Upper lobe of left lung (tissue), 6 donors: ENCODE measurements around the gene AP3M1. TPM values are rescaled to one million over a fixed set of nuclear protein-coding genes. Genes with fewer than 3 reads are reported as not detected.

Source experiments
- ATAC-seq, 2 donors: fragments of 200-7000 bp; cut with Tn5 transposase; one replicate each; pipeline ENCODE4 v1.9.1; 2022; ENCODE audit warnings: mild to moderate bottlenecking in 2 of 2, moderate library complexity in 2 of 2; ENCODE audit not compliant: low FRiP score in 2 of 2
- DNase-seq, 2 donors: peaks; one replicate each; pipeline ENCODE4 v3.0.0-alpha.2; 2019 to 2020
- H3K27ac ChIP-seq, 4 donors: fragments of 200-600 bp; sonication (generic); one replicate each; pipeline ENCODE4 v1.5.1; 2016 to 2019
- H3K27me3 ChIP-seq, 4 donors: fragments of 200-600 bp; sonication (generic); one replicate each; pipeline ENCODE4 v1.5.1; 2017 to 2019
- H3K36me3 ChIP-seq, 4 donors: fragments of 200-600 bp; sonication (generic); one replicate each; pipeline ENCODE4 v1.5.1; 2016 to 2019
- H3K4me1 ChIP-seq, 4 donors: fragments of 200-600 bp; sonication (generic); one replicate each; pipeline ENCODE4 v1.5.1; 2018 to 2019
- H3K4me3 ChIP-seq, 4 donors: fragments of 200-600 bp; sonication (generic); one replicate each; pipeline ENCODE4 v1.5.1; 2017 to 2019; ENCODE audit warnings: mild to moderate bottlenecking in 2 of 4, moderate library complexity in 1 of 4
- H3K9me3 ChIP-seq, 4 donors: fragments of 200-600 bp; sonication (generic); one replicate each; pipeline ENCODE4 v1.5.1; 2018 to 2019
- CTCF ChIP-seq, 6 experiments: fragments of 450-650 bp in 4 of 6; fragments of 200-600 bp in 2 of 6; sonication (generic) in 2 of 6; IDR thresholded peaks; one replicate each; pipeline ENCODE4 v1.5.1; 2016 to 2019; ENCODE audit warnings: antibody characterized with exemption in 6 of 6
- EP300 ChIP-seq, 4 donors: sonication (generic); formaldehyde crosslinking; IDR thresholded peaks; one replicate each; pipeline ENCODE4 v1.5.1; 2017; ENCODE audit warnings: antibody characterized with exemption in 4 of 4, control low read depth in 2 of 4
- POLR2A ChIP-seq, 4 donors: fragments of 450-650 bp; IDR thresholded peaks; one replicate each; pipeline ENCODE4 v1.5.1; 2016 to 2017; ENCODE audit warnings: antibody characterized with exemption in 4 of 4, mild to moderate bottlenecking in 2 of 4
- POLR2AphosphoS5 ChIP-seq, 2 donors: sonication (generic); formaldehyde crosslinking; IDR thresholded peaks; one replicate each; pipeline ENCODE4 v1.5.1; 2017; ENCODE audit warnings: antibody characterized with exemption in 2 of 2
- WGBS, 2 donors: methylation state at CpG; one replicate each; pipeline ENCODE4 v1.1.5; 2017 to 2018; 5-methylcytosine and 5-hydroxymethylcytosine counted together
- total RNA-seq, 6 donors: library from RNA; depleted of rRNA in 4 of 6; stranded (reverse); fragments of >200 nt in 4 of 6; gene quantifications; one replicate each; pipeline versions ENCODE4 v1.1.0 to v1.2.1, GENCODE V29; 2016 to 2021
- donor health status: DM: no; HTN: no; CAD: no; lungs with moderate emphysema.
- donor health status: DM: no; HTN: yes; CAD: no; lungs with severe emphysema.

The AP3M1 gene
- total RNA-seq, 6 donors from 2014 or later, result 11.4 to 36.1 (median 25.3) TPM

GRCh38 chr10:74121368-74121767, 29.3 kb downstream of the AP3M1 start:
- Histone ChIP-seq H3K27me3 (no peaks in the 10 kb centered on the region), H3K4me3 (no peak overlapping the region), H3K36me3 (peaks cover 41 to 100% (median 76%) of the 10 kb centered on the region in 4 donors), H3K27ac (peak overlapping the region in 1 of 4 donors; percentile 4), H3K9me3 (no peaks in the 10 kb centered on the region), H3K4me1 (no peaks in the 10 kb centered on the region)
- no peak for ATAC-seq
- WGBS, 2 donors, result 75 to 86% methylated on average over 1 of the region's 1 CpG
- DNase-seq, result no peak
- TF ChIP-seq POLR2A (IDR thresholded peaks at IDR 0.05) (no peak), POLR2AphosphoS5 (IDR thresholded peaks at IDR 0.05) (no peak)

GRCh38 chr10:74120911-74121310, 29.7 kb downstream of the AP3M1 start:
- no peak for DNase-seq

DNA sequence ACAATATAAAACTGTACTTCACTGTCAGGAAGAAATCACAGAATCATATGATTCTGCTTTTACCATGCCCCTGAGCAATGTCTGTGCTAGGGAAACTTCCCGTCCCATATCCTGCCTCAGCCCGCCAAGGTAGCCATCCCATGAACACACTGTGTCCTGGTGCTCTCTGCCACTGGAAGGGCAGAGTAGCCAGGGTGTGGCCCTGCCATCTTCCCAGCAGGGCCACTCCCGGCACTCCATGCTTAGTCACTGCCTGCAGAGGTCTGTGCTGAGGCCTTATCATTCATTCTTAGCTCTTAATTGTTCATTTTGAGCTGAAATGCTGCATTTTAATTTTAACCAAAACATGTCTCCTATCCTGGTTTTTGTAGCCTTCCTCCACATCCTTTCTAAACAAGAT, 31.8 kb downstream of the AP3M1 start:
- WGBS, 2 donors, result 84 to 89% methylated on average over 3 of the region's 3 CpGs
- no peaks in the 10 kb centered on the region for H3K9me3 ChIP-seq
- no peaks in the 10 kb centered on the region for H3K27me3 ChIP-seq
- no peak for TF ChIP-seq POLR2A (IDR thresholded peaks at IDR 0.05)
- TF ChIP-seq EP300 (IDR thresholded peaks at IDR 0.05), result no peak
- no peak for TF ChIP-seq POLR2AphosphoS5 (IDR thresholded peaks at IDR 0.05)
- TF ChIP-seq CTCF (IDR thresholded peaks at IDR 0.05), result no peak
- peaks cover 44 to 100% (median 84%) of the 10 kb centered on the region in 4 donors for H3K36me3 ChIP-seq
- peak in 1 of 2 donors; percentile 24 for DNase-seq
- ATAC-seq, result peak in 1 of 2 donors; percentile 36
- H3K4me1 ChIP-seq, result no peaks in the 10 kb centered on the region
- peak overlapping the region in 2 of 4 donors; percentile 4 to 53 for H3K27ac ChIP-seq
- H3K4me3 ChIP-seq, result no peak overlapping the region

More at GRCh38 chr10:74120911-74121310, 29.7 kb downstream of the AP3M1 start:
- H3K27me3 ChIP-seq, result no peaks in the 10 kb centered on the region
- TF ChIP-seq POLR2AphosphoS5 (IDR thresholded peaks at IDR 0.05) (no peak), CTCF (IDR thresholded peaks at IDR 0.05) (no peak), EP300 (IDR thresholded peaks at IDR 0.05) (no peak), POLR2A (IDR thresholded peaks at IDR 0.05) (no peak)
- peaks cover 37 to 100% (median 76%) of the 10 kb centered on the region in 4 donors for H3K36me3 ChIP-seq
- H3K9me3 ChIP-seq, result no peaks in the 10 kb centered on the region
- 58 to 65% methylated on average over 1 of the region's 1 CpG for WGBS, 2 donors
- no peaks in the 10 kb centered on the region for H3K4me1 ChIP-seq
- H3K4me3 ChIP-seq, result no peak overlapping the region
- no peak for ATAC-seq
- H3K27ac ChIP-seq, result peak overlapping the region in 1 of 4 donors; percentile 4

GRCh38 chr10:74117738-74118137, 32.9 kb downstream of the AP3M1 start:
- DNase-seq, result no peak
- no peaks in the 10 kb centered on the region for H3K9me3 ChIP-seq
- H3K4me3 ChIP-seq, result no peak overlapping the region
- no peaks in the 10 kb centered on the region for H3K4me1 ChIP-seq
- peak overlapping the region in 1 of 4 donors; percentile 22 for H3K27ac ChIP-seq
- ATAC-seq, result no peak
- WGBS, 2 donors, result 94 to 100% methylated on average over 4 of the region's 4 CpGs
- TF ChIP-seq POLR2A (IDR thresholded peaks at IDR 0.05) (no peak), CTCF (IDR thresholded peaks at IDR 0.05) (no peak), POLR2AphosphoS5 (IDR thresholded peaks at IDR 0.05) (no peak), EP300 (IDR thresholded peaks at IDR 0.05) (no peak)
- H3K36me3 ChIP-seq, result peaks cover 43 to 100% (median 87%) of the 10 kb centered on the region in 4 donors
- H3K27me3 ChIP-seq, result no peaks in the 10 kb centered on the region

DNA sequence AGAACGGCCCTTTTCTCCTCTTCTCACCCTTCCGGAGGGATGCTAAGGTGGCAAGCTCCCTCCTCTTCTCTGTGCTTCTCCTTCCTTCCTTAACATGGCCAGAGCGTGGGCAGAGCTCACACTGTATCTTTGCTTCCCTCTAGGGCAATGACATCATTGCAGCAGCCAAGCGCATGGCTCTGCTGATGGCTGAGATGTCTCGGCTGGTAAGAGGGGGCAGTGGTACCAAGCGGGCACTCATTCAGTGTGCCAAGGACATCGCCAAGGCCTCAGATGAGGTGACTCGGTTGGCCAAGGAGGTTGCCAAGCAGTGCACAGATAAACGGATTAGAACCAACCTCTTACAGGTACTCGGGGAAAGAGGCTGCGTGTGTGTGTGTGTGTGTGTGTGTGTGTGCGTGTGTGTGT, 36.6 kb downstream of the AP3M1 start:
- Histone ChIP-seq H3K4me3 (no peak overlapping the region), H3K9me3 (no peaks in the 10 kb centered on the region), H3K4me1 (no peaks in the 10 kb centered on the region), H3K27me3 (no peaks in the 10 kb centered on the region), H3K27ac (no peak overlapping the region), H3K36me3 (peaks cover 49 to 100% (median 95%) of the 10 kb centered on the region in 4 donors)
- DNase-seq (no peak), ATAC-seq (peak in 1 of 2 donors; percentile 32)
- WGBS, 2 donors, result 84 to 85% methylated on average over 12 of the region's 12 CpGs
- TF ChIP-seq EP300 (IDR thresholded peaks at IDR 0.05) (no peak), POLR2AphosphoS5 (IDR thresholded peaks at IDR 0.05) (no peak), POLR2A (IDR thresholded peaks at IDR 0.05) (no peak), CTCF (IDR thresholded peaks at IDR 0.05) (no peak)
